PC-3 (cell line): Measurements from ENCODE around the gene AREL1.

ENCODE experiments used
- EZH2 ChIP-seq: fragments of 300-600 bp; sonication (generic); IDR thresholded peaks from one replicate; pipeline ENCODE4 v1.6.1; 2017; ENCODE audit warnings: antibody characterized with exemption, mild to moderate bottlenecking, low read length; ENCODE audit not compliant: unreplicated experiment
- EZH2phosphoT487 ChIP-seq: fragments of 300-600 bp; sonication (generic); IDR thresholded peaks from 2 replicates; pipeline ENCODE4 v1.6.1; 2018; ENCODE audit warnings: mild to moderate bottlenecking, antibody characterized with exemption, low read length, borderline replicate concordance
- TF ChIP-seq, protein P1 (sequence below): fragments of 300-600 bp; sonication (generic); conservative IDR thresholded peaks from 2 replicates; pipeline ENCODE4 v1.5.1; 2017; ENCODE audit warnings: antibody characterized with exemption, low read depth, mild to moderate bottlenecking, low read length

DNA sequence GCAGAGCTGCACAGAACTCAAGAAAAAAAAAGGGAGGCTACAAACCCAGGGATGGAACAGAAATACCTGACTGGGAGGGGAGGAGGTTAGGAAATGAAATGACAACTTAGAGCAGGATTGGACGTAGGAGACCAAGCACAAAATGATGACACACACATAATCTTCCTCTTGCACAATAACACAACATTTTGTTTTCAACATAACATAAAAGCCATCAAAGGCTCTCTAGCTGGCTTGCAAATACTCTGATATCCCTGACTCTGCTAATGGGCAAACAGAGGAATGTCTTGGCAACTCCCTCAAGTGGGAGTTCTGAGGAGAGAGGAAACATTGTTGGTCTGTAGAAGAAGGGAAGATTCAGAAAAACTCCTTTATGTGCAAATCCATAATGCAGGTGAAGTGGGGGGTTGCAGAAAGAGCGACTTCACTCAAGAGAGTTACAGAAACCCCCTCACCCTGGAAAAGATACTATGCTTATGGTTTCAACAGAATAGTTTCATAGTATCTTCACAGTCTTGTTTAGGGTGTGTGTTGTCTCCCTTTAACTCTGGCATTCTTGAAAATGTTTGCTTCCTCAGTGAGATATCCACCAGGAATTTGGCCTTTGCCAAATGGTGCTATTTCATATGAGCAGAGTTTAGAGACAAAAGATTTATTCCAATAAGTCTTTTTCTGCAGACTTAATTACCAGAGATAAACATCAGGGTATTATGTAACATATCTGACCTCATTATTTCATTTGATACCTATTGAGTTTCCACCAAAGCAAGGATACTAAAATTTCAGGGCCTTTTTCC is 57.1 kb downstream of the AREL1 start:
- TF ChIP-seq, protein P1, sequence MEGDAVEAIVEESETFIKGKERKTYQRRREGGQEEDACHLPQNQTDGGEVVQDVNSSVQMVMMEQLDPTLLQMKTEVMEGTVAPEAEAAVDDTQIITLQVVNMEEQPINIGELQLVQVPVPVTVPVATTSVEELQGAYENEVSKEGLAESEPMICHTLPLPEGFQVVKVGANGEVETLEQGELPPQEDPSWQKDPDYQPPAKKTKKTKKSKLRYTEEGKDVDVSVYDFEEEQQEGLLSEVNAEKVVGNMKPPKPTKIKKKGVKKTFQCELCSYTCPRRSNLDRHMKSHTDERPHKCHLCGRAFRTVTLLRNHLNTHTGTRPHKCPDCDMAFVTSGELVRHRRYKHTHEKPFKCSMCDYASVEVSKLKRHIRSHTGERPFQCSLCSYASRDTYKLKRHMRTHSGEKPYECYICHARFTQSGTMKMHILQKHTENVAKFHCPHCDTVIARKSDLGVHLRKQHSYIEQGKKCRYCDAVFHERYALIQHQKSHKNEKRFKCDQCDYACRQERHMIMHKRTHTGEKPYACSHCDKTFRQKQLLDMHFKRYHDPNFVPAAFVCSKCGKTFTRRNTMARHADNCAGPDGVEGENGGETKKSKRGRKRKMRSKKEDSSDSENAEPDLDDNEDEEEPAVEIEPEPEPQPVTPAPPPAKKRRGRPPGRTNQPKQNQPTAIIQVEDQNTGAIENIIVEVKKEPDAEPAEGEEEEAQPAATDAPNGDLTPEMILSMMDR = no peak
- TF ChIP-seq EZH2phosphoT487 (no peak), EZH2 (no peak)
